GM12878 (cell line): ENCODE data around the gene NCAPD2. TPM values are rescaled to one million over a fixed set of nuclear protein-coding genes. Genes with fewer than 3 reads are reported as not detected.

Experiments
- ATAC-seq: fragments of 200-7000 bp; cut with Tn5 transposase; 3 replicates; pipeline ENCODE4 v1.9.1; 2020; ENCODE audit warnings: mild to moderate bottlenecking, moderate library complexity
- BruUV-seq: library from RNA; stranded (reverse); fragments of 400-500 nt; replicated peaks from 2 replicates; lab custom pipeline; 2021; lab: Mats Ljungman, UMichigan
- CTCF ChIA-PET: fragments of 300-600 bp; sonication (Branson Sonifier 250); formaldehyde crosslinking; extraction: SDS; loops from one replicate; lab custom pipeline; 2021; ENCODE audit warnings: inconsistent platforms; lab: Yijun Ruan, JAX
- POLR2A ChIA-PET: fragments of 350-600 bp; formaldehyde crosslinking; extraction: SDS; loops from one replicate; lab custom pipeline; 2021; ENCODE audit warnings: inconsistent platforms; lab: Charles Lee
- RAD21 ChIA-PET: fragments of 300-600 bp; sonication (Branson Sonifier 250); formaldehyde crosslinking; loops from one replicate; lab custom pipeline; 2023; ENCODE audit warnings: antibody characterized with exemption; ENCODE audit not compliant: unreplicated experiment; lab: Charles Lee
- SMC1A ChIA-PET: fragments of 300-600 bp; sonication (Branson Sonifier 250); formaldehyde crosslinking; loops from one replicate; lab custom pipeline; 2023; ENCODE audit not compliant: unreplicated experiment, uncharacterized antibody; lab: Charles Lee
- DNase-seq: peaks from one replicate; pipeline ENCODE4 v3.0.0-alpha.2; 2011; ENCODE audit warnings: low read depth, low spot score
- FAIRE-seq: peaks from 3 replicates; lab custom pipeline; 2011; peaks lifted over from hg19 to GRCh38; lab: Jason Lieb, UNC
- H2AFZ ChIP-seq: 2 replicates; pipeline ENCODE4 v1.6.0; 2011; ENCODE audit warnings: low read depth, low read length, control low read depth; ENCODE audit not compliant: control insufficient read depth
- H3K27ac ChIP-seq: 2 replicates; pipeline ENCODE4 v1.5.1; 2011; ENCODE audit warnings: control low read depth; ENCODE audit not compliant: control insufficient read depth, insufficient read depth
- H3K27me3 ChIP-seq, 2 experiments: replicated peaks in 1 of 2; 2 replicates each; pipeline versions ENCODE4 v1.6.0 to v1.6.1; 2011; ENCODE audit warnings: low read length in 1 of 2; ENCODE audit not compliant: control insufficient read depth in 2 of 2, insufficient read depth in 2 of 2
- H3K36me3 ChIP-seq, 2 experiments: 2 replicates each; pipeline ENCODE4 v1.5.1; 2011; ENCODE audit warnings: low read length in 1 of 2; ENCODE audit not compliant: control insufficient read depth in 2 of 2, insufficient read depth in 2 of 2
- H3K4me1 ChIP-seq: 2 replicates; pipeline ENCODE4 v1.6.1; 2011; ENCODE audit warnings: mild to moderate bottlenecking, low read length, moderate library complexity, mixed read lengths; ENCODE audit not compliant: control insufficient read depth, insufficient read depth
- H3K4me2 ChIP-seq: 2 replicates; pipeline ENCODE4 v1.6.0; 2011; ENCODE audit warnings: control low read depth; ENCODE audit not compliant: control insufficient read depth, insufficient read depth
- H3K4me3 ChIP-seq: fragments of 200-600 bp; sonication (generic); 2 replicates; pipeline ENCODE4 v1.5.1; 2016
- H3K79me2 ChIP-seq: 2 replicates; pipeline ENCODE4 v1.6.0; 2011; ENCODE audit warnings: low read length; ENCODE audit not compliant: control insufficient read depth, insufficient read depth
- H3K9ac ChIP-seq: 2 replicates; pipeline ENCODE4 v1.8.0; 2011; ENCODE audit warnings: low read length, control low read depth, mixed read lengths; ENCODE audit not compliant: control insufficient read depth, insufficient read depth
- H3K9me3 ChIP-seq: replicated peaks from 3 replicates; pipeline ENCODE4 v1.5.1; 2011; ENCODE audit warnings: mild to moderate bottlenecking, low read length; ENCODE audit not compliant: control insufficient read depth, insufficient read depth
- H4K20me1 ChIP-seq: 2 replicates; pipeline ENCODE4 v1.6.0; 2011; ENCODE audit not compliant: control insufficient read depth, insufficient read depth
- BMI1 ChIP-seq: fragments of 450-650 bp; IDR thresholded peaks from 2 replicates; pipeline ENCODE4 v1.6.1; 2016; ENCODE audit warnings: mild to moderate bottlenecking, moderate library complexity, borderline replicate concordance
- CREM ChIP-seq: IDR thresholded peaks from 2 replicates; pipeline ENCODE4 v1.6.1; 2014; ENCODE audit warnings: antibody characterized with exemption, low read depth
- E4F1 ChIP-seq: fragments of 450-650 bp; IDR thresholded peaks from 2 replicates; pipeline ENCODE4 v1.6.1; 2018; ENCODE audit warnings: borderline replicate concordance, mild to moderate bottlenecking; ENCODE audit not compliant: partially characterized antibody
- HDAC6 ChIP-seq: fragments of 200-600 bp; sonication (generic); IDR thresholded peaks from one replicate; pipeline ENCODE4 v1.8.0; 2017; ENCODE audit warnings: antibody characterized with exemption; ENCODE audit not compliant: unreplicated experiment
- JUND ChIP-seq: IDR thresholded peaks from 2 replicates; pipeline ENCODE4 v1.6.1; 2012; ENCODE audit warnings: low read depth, mild to moderate bottlenecking, low read length, improper control_type of control experiment, moderate library complexity
- MAX ChIP-seq: IDR thresholded peaks from 2 replicates; pipeline ENCODE4 v1.6.1; 2012; ENCODE audit warnings: low read depth, low read length, improper control_type of control experiment
- NR2F1 ChIP-seq: fragments of 450-650 bp; conservative IDR thresholded peaks from 2 replicates; pipeline ENCODE4 v1.6.1; 2017; ENCODE audit warnings: mild to moderate bottlenecking
- RFX5 ChIP-seq: IDR thresholded peaks from 2 replicates; pipeline ENCODE4 v1.6.1; 2011; ENCODE audit warnings: low read depth, low read length, improper control_type of control experiment
- SIN3A ChIP-seq: IDR thresholded peaks from 2 replicates; pipeline ENCODE4 v1.6.1; 2012; ENCODE audit warnings: low read depth, low read length, improper control_type of control experiment
- SMAD1 ChIP-seq: fragments of 450-650 bp; IDR thresholded peaks from 2 replicates; pipeline ENCODE4 v1.6.1; 2018; ENCODE audit warnings: mild to moderate bottlenecking, low read depth; ENCODE audit not compliant: partially characterized antibody
- STAT3 ChIP-seq: IDR thresholded peaks from 2 replicates; pipeline ENCODE4 v1.6.1; 2011; ENCODE audit warnings: low read depth, low read length, improper control_type of control experiment
- TAF1 ChIP-seq: IDR thresholded peaks from 2 replicates; pipeline ENCODE4 v1.6.1; 2011; ENCODE audit warnings: mild to moderate bottlenecking, low read depth, low read length, borderline replicate concordance
- TCF12 ChIP-seq: IDR thresholded peaks from 2 replicates; pipeline ENCODE4 v1.6.1; 2011; ENCODE audit warnings: low read depth, mild to moderate bottlenecking, low read length
- WGBS: methylation state at CpG from one replicate; pipeline ENCODE4 v1.1.6; 2016; ENCODE audit warnings: low lambda C conversion rate; ENCODE audit not compliant: insufficient replicate concordance, insufficient coverage; ENCODE audit errors: missing lambda C conversion rate; 5-methylcytosine and 5-hydroxymethylcytosine counted together
- in situ Hi-C: fragments of 300-500 bp; cut with MboI; formaldehyde crosslinking; loops from 9 replicates; pipeline ENCODE4 v1.14.3; 2018; ENCODE audit warnings: mixed read lengths
- intact Hi-C: fragments of 100-400 bp; cut with micrococcal nuclease; formaldehyde crosslinking; loops from one replicate; pipeline ENCODE4 v1.14.2; 2022; ENCODE audit not compliant: unreplicated experiment
- polyA plus RNA-seq, 11 experiments: library from polyadenylated mRNA; depleted of rRNA in 4 of 11; unstranded in 6 of 11; stranded (reverse) in 5 of 11; fragments of >200 nt; fragmentation: Nextera tagmentation in 4 of 11; fragmentation: Illumina TruSeq in 1 of 11; extraction: Ambion mirVana in 4 of 11; extraction: Trizol in 1 of 11; gene quantifications; 1 replicate in 1 of 11; 2 replicates in 10 of 11; pipeline versions ENCODE4 v1.2.1 to v1.2.3, GENCODE V29; 2011 to 2016; ENCODE audit warnings: inconsistent platforms in 2 of 11, missing spikeins in 2 of 11, low read depth in 1 of 11
- total RNA-seq, 4 experiments: library from RNA; depleted of rRNA in 3 of 4; stranded (reverse); fragments of >200 nt in 3 of 4; fragmentation: Illumina TruSeq in 1 of 4; extraction: Trizol in 1 of 4; gene quantifications; 2 replicates each; pipeline versions ENCODE4 v1.2.1 to v1.2.3, GENCODE V29; 2013 to 2021

Gene NCAPD2
- total and polyA plus RNA-seq, 10 of the 15 experiments (the other 5 are each of a cell fraction or from before 2014, with no cell fraction given): 24.2 to 160 (median 110) TPM

GRCh38 chr12:6524648-6525047 is 30.7 kb downstream of the NCAPD2 start (continued):
- TF ChIP-seq SIN3A: no peak

GRCh38 chr12:6526201-6526600 is 32.3 kb downstream of the NCAPD2 start:
- Histone ChIP-seq H3K4me2 (no peak overlapping the region), H3K4me3 (no peak overlapping the region), H3K36me3 (peaks cover 69 to 86% of the 10 kb centered on the region in 2 experiments), H3K79me2 (peaks cover 5% of the 10 kb centered on the region), H3K4me1 (no peaks in the 10 kb centered on the region)
- DNase-seq (no peak), FAIRE-seq (no peak)
- ChIA-PET POLR2A (no interaction called here), CTCF (interaction anchor here (0.8 kb wide), 1 partner anchor 12 kb away, joined by 3 read pairs; no protein-coding TSS in a partner anchor)
- intact Hi-C loops: no loop called here
- TF ChIP-seq TCF12: no peak
- TF ChIP-seq HDAC6: no peak
- TF ChIP-seq BMI1: no peak
- TF ChIP-seq NR2F1: no peak
- no peak for TF ChIP-seq JUND
- no peak for TF ChIP-seq SMAD1
- TF ChIP-seq RFX5: no peak
- TF ChIP-seq MAX: no peak
- TF ChIP-seq STAT3: no peak
- no peak for TF ChIP-seq TAF1
- TF ChIP-seq E4F1: no peak
- no peak for TF ChIP-seq CREM
- TF ChIP-seq, all 136 proteins: peak for 0
- TSS peak; percentile 38 for BruUV-seq
- no peaks in the 10 kb centered on the region for H4K20me1 ChIP-seq
- ATAC-seq: no peak
- no peak overlapping the region for H3K27ac ChIP-seq
- in situ Hi-C loops: no loop called here
- H2AFZ ChIP-seq: no peak overlapping the region
- no peak overlapping the region for H3K9ac ChIP-seq
- ChIA-PET SMC1A (no interaction called here), RAD21 (no interaction called here)
- H3K9me3 ChIP-seq: no peaks in the 10 kb centered on the region
- no peaks in the 10 kb centered on the region for H3K27me3 ChIP-seq
- WGBS: 84% methylated on average over 7 of the region's 7 CpGs
